SU-DHL-6 (cell line): ENCODE results near the gene CARD10.

Experiments used
- CTCF ChIP-seq: fragments of 200-600 bp; sonication (generic); IDR thresholded peaks from one replicate; pipeline ENCODE4 v1.5.1; 2017; ENCODE audit warnings: antibody characterized with exemption, mild to moderate bottlenecking, low read length, moderate library complexity; ENCODE audit not compliant: insufficient read depth, poor library complexity, severe bottlenecking
- EZH2phosphoT487 ChIP-seq: fragments of 200-600 bp; sonication (generic), shearing (Covaris generic); conservative IDR thresholded peaks from 2 replicates; pipeline ENCODE4 v1.6.1; 2018; ENCODE audit warnings: mild to moderate bottlenecking, antibody characterized with exemption, low read length, moderate library complexity, mixed read lengths

- TF ChIP-seq EZH2phosphoT487 (no peak), CTCF (no peak)
Observed at GRCh38 chr22:37507731-37508130, 11.5 kb downstream of the CARD10 start.
